Tibial nerve (tissue), 4 donors: ENCODE measurements around the gene PEX11G. TPM values are rescaled to one million over a fixed set of nuclear protein-coding genes. Genes with fewer than 3 reads are reported as not detected.

Experiments used
- DNase-seq, 2 donors: peaks; one replicate each; pipeline ENCODE4 v3.0.0-alpha.2; 2019; ENCODE audit warnings: low spot score in 2 of 2
- H3K27ac ChIP-seq, 4 donors: fragments of 200-600 bp; sonication (generic) in 3 of 4; one replicate each; pipeline ENCODE4 v1.5.1; 2017 to 2019; ENCODE audit warnings: mild to moderate bottlenecking in 1 of 4
- H3K27me3 ChIP-seq, 2 donors: fragments of 200-600 bp; sonication (generic) in 1 of 2; one replicate each; pipeline versions ENCODE4 v1.5.1 to v1.6.0; 2017 to 2019
- H3K36me3 ChIP-seq, 3 donors: fragments of 200-600 bp; sonication (generic); one replicate each; pipeline ENCODE4 v1.5.1; 2018 to 2019
- H3K4me1 ChIP-seq, 4 donors: fragments of 200-600 bp; sonication (generic) in 3 of 4; one replicate each; pipeline ENCODE4 v1.5.1; 2017 to 2019
- H3K4me3 ChIP-seq, 4 donors: fragments of 200-600 bp; sonication (generic) in 3 of 4; one replicate each; pipeline ENCODE4 v1.5.1; 2017 to 2019; ENCODE audit warnings: mild to moderate bottlenecking in 1 of 4, moderate library complexity in 1 of 4
- H3K9me3 ChIP-seq, 4 donors: fragments of 200-600 bp; sonication (generic) in 3 of 4; one replicate each; pipeline ENCODE4 v1.5.1; 2017 to 2019
- CTCF ChIP-seq, 5 experiments: fragments of 200-600 bp in 3 of 5; fragments of 450-650 bp in 2 of 5; sonication (generic) in 3 of 5; IDR thresholded peaks; one replicate each; pipeline ENCODE4 v1.5.1; 2016 to 2019; ENCODE audit warnings: antibody characterized with exemption in 5 of 5, mild to moderate bottlenecking in 3 of 5, moderate library complexity in 2 of 5
- EP300 ChIP-seq, 2 donors: sonication (generic); formaldehyde crosslinking; IDR thresholded peaks; one replicate each; pipeline ENCODE4 v1.6.1; 2017; ENCODE audit warnings: antibody characterized with exemption in 2 of 2, mild to moderate bottlenecking in 1 of 2
- POLR2A ChIP-seq, 2 donors: fragments of 450-650 bp; IDR thresholded peaks; one replicate each; pipeline ENCODE4 v1.6.1; 2017; ENCODE audit warnings: antibody characterized with exemption in 2 of 2, mild to moderate bottlenecking in 2 of 2, moderate library complexity in 2 of 2
- WGBS, 2 donors: methylation state at CpG; one replicate each; pipeline ENCODE4 v1.1.5; 2018; 5-methylcytosine and 5-hydroxymethylcytosine counted together
- total RNA-seq, 4 donors: library from RNA; depleted of rRNA; stranded (reverse); fragments of >200 nt; gene quantifications; one replicate each; pipeline ENCODE4 v1.1.0, GENCODE V29; 2016

Gene PEX11G
- total RNA-seq, 4 donors from 2014 or later = 4.4 to 9.2 (median 7.8) TPM

- H3K27ac ChIP-seq = no peak overlapping the region
- H3K9me3 ChIP-seq = no peaks in the 10 kb centered on the region
- no peak for TF ChIP-seq CTCF (IDR thresholded peaks at IDR 0.05)
- no peak for TF ChIP-seq EP300 (IDR thresholded peaks at IDR 0.05)
- TF ChIP-seq POLR2A (IDR thresholded peaks at IDR 0.05) = no peak
- no peak for DNase-seq
- WGBS, 2 donors = 89% methylated on average over 20 of the region's 20 CpGs
- H3K4me1 ChIP-seq = peaks cover 0 to 3% (median 0%) of the 10 kb centered on the region in 4 donors
- no peaks in the 10 kb centered on the region for H3K27me3 ChIP-seq
- no peaks in the 10 kb centered on the region for H3K36me3 ChIP-seq
- no peak overlapping the region for H3K4me3 ChIP-seq
Measured at GRCh38 chr19:7428651-7429113, 60.2 kb downstream of the PEX11G start.

GRCh38 chr19:7427944-7428343 is 60.9 kb downstream of the PEX11G start:
- Histone ChIP-seq H3K4me3 (no peak overlapping the region), H3K36me3 (peaks cover 0 to 2% (median 0%) of the 10 kb centered on the region in 3 donors), H3K9me3 (no peaks in the 10 kb centered on the region), H3K27ac (no peak overlapping the region), H3K4me1 (peaks cover 0 to 3% (median 0%) of the 10 kb centered on the region in 4 donors), H3K27me3 (no peaks in the 10 kb centered on the region)
- TF ChIP-seq CTCF (IDR thresholded peaks at IDR 0.05) (no peak), POLR2A (IDR thresholded peaks at IDR 0.05) (no peak), EP300 (IDR thresholded peaks at IDR 0.05) (no peak)
- 67 to 73% methylated on average over 5 of the region's 5 CpGs for WGBS, 2 donors
- no peak for DNase-seq

- TF ChIP-seq CTCF (IDR thresholded peaks at IDR 0.05) (no peak), POLR2A (IDR thresholded peaks at IDR 0.05) (no peak), EP300 (IDR thresholded peaks at IDR 0.05) (no peak)
- Histone ChIP-seq H3K27ac (no peak overlapping the region), H3K27me3 (no peaks in the 10 kb centered on the region), H3K4me1 (peaks cover 0 to 3% (median 0%) of the 10 kb centered on the region in 4 donors), H3K4me3 (no peak overlapping the region), H3K36me3 (peaks cover 0 to 8% (median 0%) of the 10 kb centered on the region in 3 donors), H3K9me3 (no peaks in the 10 kb centered on the region)
- DNase-seq = no peak
- 84 to 86% methylated on average over 8 to 9 of the region's 9 CpGs for WGBS, 2 donors
Measured at GRCh38 chr19:7426986-7427385, 61.8 kb downstream of the PEX11G start.

Other genes starting within 250 kb of the PEX11G start
- gene INSR, start 194.6 kb downstream of the PEX11G start, total RNA-seq = 100 to 1,000 TPM; 150 to 420 (median 196) TPM
- 10 to 100 TPM; 19.9 to 58.5 (median 31.9) TPM for gene ARHGEF18, start 140.1 kb downstream of the PEX11G start, total RNA-seq
- gene ZNF358, start 27.1 kb upstream of the PEX11G start, total RNA-seq = 10 to 100 TPM; 40.0 to 84.0 (median 69.2) TPM
- gene MCOLN1, start 33.6 kb upstream of the PEX11G start, total RNA-seq = 10 to 100 TPM; 21.3 to 52.2 (median 31.3) TPM
- gene PNPLA6, start 46.7 kb upstream of the PEX11G start, total RNA-seq = 100 to 1,000 TPM in 1 of 4 donors, 10 to 100 TPM in 3; 66.3 to 138 (median 68.3) TPM
- gene CAMSAP3, start 106.8 kb upstream of the PEX11G start, total RNA-seq = not detected
- 10 to 100 TPM; 51.6 to 62.0 (median 54.3) TPM for gene XAB2, start 140.5 kb upstream of the PEX11G start, total RNA-seq
- 10 to 100 TPM; 10.8 to 39.9 (median 30.6) TPM for gene PET100, start 140.8 kb upstream of the PEX11G start, total RNA-seq
- not detected for gene PCP2, start 144.7 kb upstream of the PEX11G start, total RNA-seq
- 10 to 100 TPM in 2 of 4 donors, 1 to 10 TPM in 2; 8.7 to 24.0 (median 13.0) TPM for gene STXBP2, start 148.1 kb upstream of the PEX11G start, total RNA-seq
- not detected for gene RETN, start 180.0 kb upstream of the PEX11G start, total RNA-seq
- gene MCEMP1, start 188.1 kb upstream of the PEX11G start, total RNA-seq = 1 to 10 TPM in 1 of 4 donors, not detected in 3; 1.5 TPM
- 10 to 100 TPM; 26.9 to 47.5 (median 37.0) TPM for gene TRAPPC5, start 191.8 kb upstream of the PEX11G start, total RNA-seq
- gene FCER2, start 213.1 kb upstream of the PEX11G start, total RNA-seq = 1 to 10 TPM in 1 of 4 donors, under 1 TPM in 1, not detected in 2; 0.90 to 1.0 TPM
- gene CLEC4G, start 243.1 kb upstream of the PEX11G start, total RNA-seq = 10 to 100 TPM in 1 of 4 donors, 1 to 10 TPM in 1, under 1 TPM in 1, not detected in 1; 0.59 to 16.5 (median 1.7) TPM